Gastrocnemius medialis (tissue), 4 donors: Measurements from ENCODE around the gene GNAQ. TPM values are rescaled to one million over a fixed set of nuclear protein-coding genes. Genes with fewer than 3 reads are reported as not detected.

Source experiments
- ATAC-seq, 2 donors: fragments of 150-250 bp; one replicate each; pipeline ENCODE4 v1.9.1; 2016
- DNase-seq, 2 donors: peaks; one replicate each; pipeline ENCODE4 v3.0.0-alpha.2; 2019
- H3K27ac ChIP-seq, 4 donors: fragments of 200-600 bp; sonication (generic); 1 replicate in 1 of 4; 2 replicates in 3 of 4; pipeline ENCODE4 v1.5.1; 2016 to 2018; ENCODE audit warnings: mild to moderate bottlenecking in 2 of 4, moderate library complexity in 1 of 4
- H3K27me3 ChIP-seq, 3 donors: fragments of 200-600 bp; sonication (generic) in 2 of 3; 1 replicate in 1 of 3; 2 replicates in 2 of 3; pipeline versions ENCODE4 v1.5.1 to v1.6.0; 2016 to 2019; ENCODE audit warnings: mild to moderate bottlenecking in 1 of 3, moderate library complexity in 1 of 3
- H3K36me3 ChIP-seq, 2 donors: fragments of 200-600 bp; sonication (generic) in 1 of 2; one replicate each; pipeline ENCODE4 v1.5.1; 2017 to 2018
- H3K4me1 ChIP-seq, 2 donors: fragments of 200-600 bp; sonication (generic) in 1 of 2; one replicate each; pipeline ENCODE4 v1.5.1; 2016 to 2017; ENCODE audit warnings: mild to moderate bottlenecking in 2 of 2
- H3K4me3 ChIP-seq, 4 donors: fragments of 200-600 bp; sonication (generic) in 3 of 4; 1 replicate in 1 of 4; 2 replicates in 3 of 4; pipeline ENCODE4 v1.5.1; 2016 to 2019; ENCODE audit warnings: mild to moderate bottlenecking in 2 of 4
- H3K9me3 ChIP-seq, 3 donors: fragments of 200-600 bp; sonication (generic) in 2 of 3; 1 replicate in 1 of 3; 2 replicates in 2 of 3; pipeline ENCODE4 v1.5.1; 2016 to 2019
- CTCF ChIP-seq, 5 experiments: fragments of 450-650 bp in 3 of 5; fragments of 200-600 bp in 2 of 5; sonication (generic) in 2 of 5; IDR thresholded peaks in 4 of 5; conservative IDR thresholded peaks in 1 of 5; 1 replicate in 4 of 5; 2 replicates in 1 of 5; pipeline ENCODE4 v1.5.1; 2016 to 2019; ENCODE audit warnings: antibody characterized with exemption in 5 of 5, mild to moderate bottlenecking in 3 of 5, moderate library complexity in 3 of 5
- POLR2A ChIP-seq, 2 donors: fragments of 450-650 bp; IDR thresholded peaks; one replicate each; pipeline ENCODE4 v1.6.1; 2017; ENCODE audit warnings: antibody characterized with exemption in 2 of 2, mild to moderate bottlenecking in 2 of 2, moderate library complexity in 2 of 2
- in situ Hi-C, 4 donors: fragments of 200-750 bp; cut with MboI; loops; one replicate each; pipeline versions ENCODE4 v1.15.0 to v1.8.0; 2017; ENCODE audit warnings: low sequenced_read_pairs in 4 of 4
- intact Hi-C: fragments of 100-400 bp; cut with DNase I; formaldehyde crosslinking; loops from one replicate; pipeline ENCODE4 v1.15.1; 2023; ENCODE audit warnings: low total_unique reads
- total RNA-seq, 4 donors: library from RNA; depleted of rRNA; stranded (reverse); fragments of >200 nt; gene quantifications; one replicate each; pipeline versions ENCODE4 v1.1.0 to v1.2.3, GENCODE V29; 2016

GNAQ gene
- total RNA-seq, 4 donors from 2014 or later: 11.3 to 25.9 (median 18.7) TPM

- H3K4me1 ChIP-seq: peaks cover 6 to 15% of the 10 kb centered on the region in 2 donors
Measured at GRCh38 chr9:77987081-77987656, 44.4 kb downstream of the GNAQ start.

GRCh38 chr9:77985996-77986395 is 45.6 kb downstream of the GNAQ start:
- Histone ChIP-seq H3K36me3 (no peaks in the 10 kb centered on the region), H3K27me3 (no peaks in the 10 kb centered on the region), H3K4me3 (no peak overlapping the region), H3K9me3 (no peaks in the 10 kb centered on the region), H3K27ac (no peak overlapping the region), H3K4me1 (peaks cover 17 to 27% of the 10 kb centered on the region in 2 donors)
- in situ Hi-C loops (no loop called here), intact Hi-C loops (no loop called here)
- ATAC-seq (no peak), DNase-seq (no peak)
- TF ChIP-seq POLR2A (IDR thresholded peaks at IDR 0.05) (no peak), CTCF (IDR thresholded peaks at IDR 0.05 in 4 of 5, conservative IDR thresholded peaks at IDR 0.05 in 1 of 5) (no peak)

More at GRCh38 chr9:77987081-77987656, 44.4 kb downstream of the GNAQ start:
- Histone ChIP-seq H3K36me3 (no peaks in the 10 kb centered on the region), H3K27ac (no peak overlapping the region), H3K9me3 (no peaks in the 10 kb centered on the region), H3K27me3 (no peaks in the 10 kb centered on the region), H3K4me3 (no peak overlapping the region)
- TF ChIP-seq POLR2A (IDR thresholded peaks at IDR 0.05): no peak
- no peak for TF ChIP-seq CTCF (IDR thresholded peaks at IDR 0.05 in 4 of 5, conservative IDR thresholded peaks at IDR 0.05 in 1 of 5)
- in situ Hi-C loops (no loop called here), intact Hi-C loops (no loop called here)
- no peak for DNase-seq
- ATAC-seq: no peak

GRCh38 chr9:77983320-77983662 is 48.3 kb downstream of the GNAQ start:
- in situ Hi-C loops (no loop called here), intact Hi-C loops (no loop called here)
- no peak overlapping the region for H3K27ac ChIP-seq
- TF ChIP-seq CTCF (IDR thresholded peaks at IDR 0.05 in 4 of 5, conservative IDR thresholded peaks at IDR 0.05 in 1 of 5): no peak
- ATAC-seq (no peak), DNase-seq (no peak)
- H3K4me3 ChIP-seq: no peak overlapping the region
- no peaks in the 10 kb centered on the region for H3K36me3 ChIP-seq
- peaks cover 22 to 36% of the 10 kb centered on the region in 2 donors for H3K4me1 ChIP-seq
- no peaks in the 10 kb centered on the region for H3K27me3 ChIP-seq
- H3K9me3 ChIP-seq: no peaks in the 10 kb centered on the region

GRCh38 chr9:77982581-77983319 is 48.9 kb downstream of the GNAQ start:
- H3K27ac ChIP-seq: no peak overlapping the region
- no peaks in the 10 kb centered on the region for H3K9me3 ChIP-seq
- no peak overlapping the region for H3K4me3 ChIP-seq
- TF ChIP-seq POLR2A (IDR thresholded peaks at IDR 0.05) (no peak), CTCF (IDR thresholded peaks at IDR 0.05 in 4 of 5, conservative IDR thresholded peaks at IDR 0.05 in 1 of 5) (no peak)
- intact Hi-C loops (no loop called here), in situ Hi-C loops (no loop called here)
- H3K27me3 ChIP-seq: no peaks in the 10 kb centered on the region
- no peaks in the 10 kb centered on the region for H3K36me3 ChIP-seq
- no peak for ATAC-seq
- no peak for DNase-seq
- H3K4me1 ChIP-seq: peaks cover 22 to 38% of the 10 kb centered on the region in 2 donors
